SK-N-SH treated with all-trans-retinoic acid at 6 μM for 48 hours (cell line): ENCODE measurements around the gene PEX16.

Experiments used
- ATAC-seq: fragments of 200-7000 bp; cut with Tn5 transposase; 3 replicates; pipeline ENCODE4 v1.9.1; 2020; ENCODE audit warnings: mild to moderate bottlenecking, moderate library complexity
- ARNTL ChIP-seq: fragments of 450-650 bp; formaldehyde crosslinking; IDR thresholded peaks from 2 replicates; pipeline ENCODE4 v1.5.0; 2020; ENCODE audit warnings: low read depth, mild to moderate bottlenecking, moderate library complexity, borderline replicate concordance
- BACH2 ChIP-seq: fragments of 250-450 bp; sonication (Bioruptor Pico); IDR thresholded peaks from 2 replicates; pipeline ENCODE4 v1.9.0; 2021; ENCODE audit warnings: mild to moderate bottlenecking, borderline replicate concordance
- CREB5 ChIP-seq: fragments of 250-450 bp; sonication (Bioruptor Pico); IDR thresholded peaks from 2 replicates; pipeline ENCODE4 v1.5.1; 2020; ENCODE audit warnings: low read depth, mild to moderate bottlenecking, moderate library complexity
- CSDC2 ChIP-seq: fragments of 250-450 bp; sonication (Bioruptor Pico); IDR thresholded peaks from 2 replicates; pipeline ENCODE4 v1.5.0; 2020; ENCODE audit warnings: mild to moderate bottlenecking, moderate library complexity
- CSRNP3 ChIP-seq: fragments of 250-450 bp; sonication (Bioruptor Pico); IDR thresholded peaks from 2 replicates; pipeline ENCODE4 v1.5.1; 2021; ENCODE audit warnings: mild to moderate bottlenecking, moderate library complexity
- ESRRG ChIP-seq: fragments of 250-450 bp; sonication (Bioruptor Pico); IDR thresholded peaks from 2 replicates; pipeline ENCODE4 v1.6.1; 2021; ENCODE audit warnings: mild to moderate bottlenecking
- GLIS3 ChIP-seq: fragments of 250-450 bp; sonication (Bioruptor Pico); IDR thresholded peaks from 2 replicates; pipeline ENCODE4 v1.5.0; 2020; ENCODE audit warnings: mild to moderate bottlenecking, moderate library complexity
- ISL1 ChIP-seq: fragments of 250-450 bp; sonication (Bioruptor Pico); IDR thresholded peaks from 2 replicates; pipeline ENCODE4 v2.1.2; 2022; ENCODE audit warnings: mild to moderate bottlenecking, moderate library complexity
- OSR1 ChIP-seq: fragments of 250-450 bp; sonication (Bioruptor Pico); IDR thresholded peaks from 2 replicates; pipeline ENCODE4 v1.8.0; 2022; ENCODE audit warnings: moderate library complexity, mild to moderate bottlenecking, inconsistent platforms
- PATZ1 ChIP-seq: fragments of 250-450 bp; sonication (Bioruptor Pico); IDR thresholded peaks from 2 replicates; pipeline ENCODE4 v1.8.0; 2020; ENCODE audit warnings: mild to moderate bottlenecking, moderate library complexity, borderline replicate concordance
- POU6F1 ChIP-seq: fragments of 250-450 bp; sonication (Bioruptor Pico); IDR thresholded peaks from 2 replicates; pipeline ENCODE4 v1.8.0; 2021; ENCODE audit warnings: low read depth, mild to moderate bottlenecking, moderate library complexity, borderline replicate concordance
- PPARA ChIP-seq: fragments of 250-450 bp; sonication (Bioruptor Pico); IDR thresholded peaks from 2 replicates; pipeline ENCODE4 v1.5.0; 2020; ENCODE audit warnings: mild to moderate bottlenecking, borderline replicate concordance
- RARB ChIP-seq: fragments of 250-450 bp; sonication (Bioruptor Pico); IDR thresholded peaks from 2 replicates; pipeline ENCODE4 v1.8.0; 2021; ENCODE audit warnings: mild to moderate bottlenecking, moderate library complexity
- TCF4 ChIP-seq: fragments of 250-450 bp; sonication (Bioruptor Pico); IDR thresholded peaks from 2 replicates; pipeline ENCODE4 v1.8.0; 2021; ENCODE audit warnings: mild to moderate bottlenecking, moderate library complexity, borderline replicate concordance
- TOX ChIP-seq: fragments of 250-450 bp; sonication (Bioruptor Pico); IDR thresholded peaks from 2 replicates; pipeline ENCODE4 v1.8.0; 2021; ENCODE audit warnings: mild to moderate bottlenecking, moderate library complexity, borderline replicate concordance
- TSHZ2 ChIP-seq: fragments of 250-450 bp; sonication (Bioruptor Pico); IDR thresholded peaks from 2 replicates; pipeline ENCODE4 v1.5.0; 2020; ENCODE audit warnings: mild to moderate bottlenecking, moderate library complexity
- ZC3H10 ChIP-seq: fragments of 250-450 bp; sonication (Bioruptor Pico); IDR thresholded peaks from 2 replicates; pipeline ENCODE4 v1.5.1; 2021; ENCODE audit warnings: mild to moderate bottlenecking, moderate library complexity
- ZFP3 ChIP-seq: fragments of 250-450 bp; sonication (Bioruptor Pico); IDR thresholded peaks from 2 replicates; pipeline ENCODE4 v1.5.0; 2020; ENCODE audit warnings: mild to moderate bottlenecking, moderate library complexity
- ZFP30 ChIP-seq: fragments of 450-650 bp; formaldehyde crosslinking; IDR thresholded peaks from 2 replicates; pipeline ENCODE4 v1.5.0; 2022; ENCODE audit warnings: mild to moderate bottlenecking, moderate library complexity
- ZNF70 ChIP-seq: fragments of 450-650 bp; formaldehyde crosslinking; IDR thresholded peaks from 2 replicates; pipeline ENCODE4 v1.5.0; 2020; ENCODE audit warnings: mild to moderate bottlenecking, moderate library complexity
- ZNF8 ChIP-seq: fragments of 450-650 bp; formaldehyde crosslinking; IDR thresholded peaks from 2 replicates; pipeline ENCODE4 v1.5.0; 2020; ENCODE audit warnings: mild to moderate bottlenecking, moderate library complexity

Gene PEX16

GRCh38 chr11:45964911-45965389 lies 47.3 kb upstream of the PEX16 start (continued):
- TF ChIP-seq CSRNP3 (CRISPR knock-in tag) (no peak), ESRRG (CRISPR knock-in tag) (no peak), ISL1 (no peak), TSHZ2 (CRISPR knock-in tag) (no peak), ZNF70 (CRISPR knock-in tag) (no peak), TOX (CRISPR knock-in tag) (no peak), ZFP3 (CRISPR knock-in tag) (no peak), OSR1 (CRISPR knock-in tag) (no peak), PPARA (CRISPR knock-in tag) (no peak), TCF4 (CRISPR knock-in tag) (no peak), GLIS3 (CRISPR knock-in tag) (no peak), ARNTL (CRISPR knock-in tag) (no peak), BACH2 (CRISPR knock-in tag) (no peak)

GRCh38 chr11:45961751-45962240 lies 44.1 kb upstream of the PEX16 start:
- ATAC-seq, result no peak
- no peak for TF ChIP-seq CREB5
- no peak for TF ChIP-seq ESRRG (CRISPR knock-in tag)
- no peak for TF ChIP-seq POU6F1

- no peak for ATAC-seq
- no peak for TF ChIP-seq CSDC2 (CRISPR knock-in tag)
- no peak for TF ChIP-seq ZNF8 (CRISPR knock-in tag)
- TF ChIP-seq TSHZ2 (CRISPR knock-in tag), result no peak
- no peak for TF ChIP-seq ZFP30
- no peak for TF ChIP-seq TOX (CRISPR knock-in tag)
- TF ChIP-seq GLIS3 (CRISPR knock-in tag), result no peak
- TF ChIP-seq OSR1 (CRISPR knock-in tag), result no peak
- no peak for TF ChIP-seq ZNF70 (CRISPR knock-in tag)
- no peak for TF ChIP-seq ZC3H10
- TF ChIP-seq ISL1, result no peak
- TF ChIP-seq RARB (CRISPR knock-in tag), result no peak
- TF ChIP-seq CREB5, result no peak
- no peak for TF ChIP-seq PATZ1 (CRISPR knock-in tag)
- no peak for TF ChIP-seq PPARA (CRISPR knock-in tag)
- TF ChIP-seq ESRRG (CRISPR knock-in tag), result no peak
- no peak for TF ChIP-seq CSRNP3 (CRISPR knock-in tag)
Measured at GRCh38 chr11:45960387-45961095, 42.9 kb upstream of the PEX16 start.
